ENCODE results near the gene SLC35F1.

The SLC35F1 gene

DNA sequence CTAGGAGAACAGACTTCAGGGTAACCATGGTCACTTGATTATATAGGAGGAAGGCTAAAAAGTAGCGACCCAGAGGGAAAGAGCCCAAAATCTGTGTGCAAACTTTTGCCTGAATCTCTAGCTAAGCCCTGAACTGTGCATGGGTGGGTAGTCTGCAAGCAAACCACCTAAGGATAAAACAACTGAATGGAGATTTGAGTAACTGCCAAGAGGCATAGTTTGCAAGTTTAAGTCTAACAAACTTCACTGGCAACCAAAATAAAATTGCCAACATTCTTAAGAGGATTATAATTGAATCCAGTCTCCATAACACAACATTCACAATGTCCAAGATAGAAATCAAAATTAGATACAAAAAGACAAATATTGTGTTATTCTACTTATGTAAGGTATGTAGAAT, 449.0 kb downstream of the SLC35F1 start:
- TF ChIP-seq, protein P1, sequence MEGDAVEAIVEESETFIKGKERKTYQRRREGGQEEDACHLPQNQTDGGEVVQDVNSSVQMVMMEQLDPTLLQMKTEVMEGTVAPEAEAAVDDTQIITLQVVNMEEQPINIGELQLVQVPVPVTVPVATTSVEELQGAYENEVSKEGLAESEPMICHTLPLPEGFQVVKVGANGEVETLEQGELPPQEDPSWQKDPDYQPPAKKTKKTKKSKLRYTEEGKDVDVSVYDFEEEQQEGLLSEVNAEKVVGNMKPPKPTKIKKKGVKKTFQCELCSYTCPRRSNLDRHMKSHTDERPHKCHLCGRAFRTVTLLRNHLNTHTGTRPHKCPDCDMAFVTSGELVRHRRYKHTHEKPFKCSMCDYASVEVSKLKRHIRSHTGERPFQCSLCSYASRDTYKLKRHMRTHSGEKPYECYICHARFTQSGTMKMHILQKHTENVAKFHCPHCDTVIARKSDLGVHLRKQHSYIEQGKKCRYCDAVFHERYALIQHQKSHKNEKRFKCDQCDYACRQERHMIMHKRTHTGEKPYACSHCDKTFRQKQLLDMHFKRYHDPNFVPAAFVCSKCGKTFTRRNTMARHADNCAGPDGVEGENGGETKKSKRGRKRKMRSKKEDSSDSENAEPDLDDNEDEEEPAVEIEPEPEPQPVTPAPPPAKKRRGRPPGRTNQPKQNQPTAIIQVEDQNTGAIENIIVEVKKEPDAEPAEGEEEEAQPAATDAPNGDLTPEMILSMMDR (conservative IDR thresholded peaks at IDR 0.05; ENCODE audit: low read length), result no peak
- peak; percentile 48 for DNase-seq (ENCODE audit: low read depth)
- no peak overlapping the region for H3K4me3 ChIP-seq (ENCODE audit: low read length)

DNA sequence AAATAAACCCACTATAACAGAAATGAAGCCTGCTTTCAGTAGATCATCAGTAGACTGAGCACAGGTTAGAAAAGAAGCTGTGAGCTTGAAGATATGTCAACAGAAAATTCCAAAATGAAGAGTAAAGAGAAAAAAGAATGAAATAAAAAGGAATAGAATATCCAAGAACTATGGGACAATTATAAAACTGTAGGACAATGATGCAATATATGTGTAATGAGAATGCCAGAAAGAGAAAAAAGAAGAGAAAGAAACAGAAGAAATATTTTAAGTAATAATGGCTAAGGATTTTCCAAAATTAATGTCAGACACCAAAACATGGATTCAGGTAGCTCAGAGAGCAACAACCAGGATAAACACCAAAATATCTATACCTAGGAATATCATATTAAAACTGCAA, 449.6 kb downstream of the SLC35F1 start:
- no peak overlapping the region for H3K4me3 ChIP-seq (ENCODE audit: low read length)
- no peak for DNase-seq (ENCODE audit: low read depth)
- TF ChIP-seq, protein P1 (conservative IDR thresholded peaks at IDR 0.05; ENCODE audit: low read length), result no peak

Data from AG10803 (cell line).